ENCODE measurements around the gene CDK19.

Gene CDK19

DNA sequence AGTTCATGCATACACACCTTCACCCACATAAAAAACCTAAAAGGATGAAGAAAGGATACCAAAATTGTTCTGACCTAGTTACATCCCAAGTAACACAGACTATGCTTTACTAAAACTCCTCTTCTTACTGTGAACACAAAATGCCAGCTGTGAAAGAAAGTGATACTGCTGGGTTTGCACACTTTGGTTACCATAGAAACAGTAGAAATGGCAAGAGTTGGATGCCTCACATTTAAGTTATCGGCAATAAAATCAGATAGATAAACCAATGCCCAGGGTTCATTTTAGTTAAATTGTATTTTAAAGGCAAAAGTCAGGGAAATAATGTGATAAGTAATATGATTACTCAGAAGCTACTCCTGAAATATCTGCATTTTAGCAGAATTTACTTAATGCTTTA is 161.9 kb downstream of the CDK19 start:
- H3K27ac ChIP-seq, result no peak overlapping the region
- TF ChIP-seq, protein P1, sequence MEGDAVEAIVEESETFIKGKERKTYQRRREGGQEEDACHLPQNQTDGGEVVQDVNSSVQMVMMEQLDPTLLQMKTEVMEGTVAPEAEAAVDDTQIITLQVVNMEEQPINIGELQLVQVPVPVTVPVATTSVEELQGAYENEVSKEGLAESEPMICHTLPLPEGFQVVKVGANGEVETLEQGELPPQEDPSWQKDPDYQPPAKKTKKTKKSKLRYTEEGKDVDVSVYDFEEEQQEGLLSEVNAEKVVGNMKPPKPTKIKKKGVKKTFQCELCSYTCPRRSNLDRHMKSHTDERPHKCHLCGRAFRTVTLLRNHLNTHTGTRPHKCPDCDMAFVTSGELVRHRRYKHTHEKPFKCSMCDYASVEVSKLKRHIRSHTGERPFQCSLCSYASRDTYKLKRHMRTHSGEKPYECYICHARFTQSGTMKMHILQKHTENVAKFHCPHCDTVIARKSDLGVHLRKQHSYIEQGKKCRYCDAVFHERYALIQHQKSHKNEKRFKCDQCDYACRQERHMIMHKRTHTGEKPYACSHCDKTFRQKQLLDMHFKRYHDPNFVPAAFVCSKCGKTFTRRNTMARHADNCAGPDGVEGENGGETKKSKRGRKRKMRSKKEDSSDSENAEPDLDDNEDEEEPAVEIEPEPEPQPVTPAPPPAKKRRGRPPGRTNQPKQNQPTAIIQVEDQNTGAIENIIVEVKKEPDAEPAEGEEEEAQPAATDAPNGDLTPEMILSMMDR (IDR thresholded peaks at IDR 0.05; ENCODE audit: low read depth, low read length), result no peak
- no peaks in the 10 kb centered on the region for H3K9me3 ChIP-seq (ENCODE audit: severe bottlenecking)
- H3K27me3 ChIP-seq (ENCODE audit: insufficient read depth, low read depth, severe bottlenecking), result no peaks in the 10 kb centered on the region
- no peak overlapping the region for H3K4me3 ChIP-seq (ENCODE audit: low read depth, low read length)
- H3K36me3 ChIP-seq, result no peaks in the 10 kb centered on the region
- DNase-seq, result no peak

DNA sequence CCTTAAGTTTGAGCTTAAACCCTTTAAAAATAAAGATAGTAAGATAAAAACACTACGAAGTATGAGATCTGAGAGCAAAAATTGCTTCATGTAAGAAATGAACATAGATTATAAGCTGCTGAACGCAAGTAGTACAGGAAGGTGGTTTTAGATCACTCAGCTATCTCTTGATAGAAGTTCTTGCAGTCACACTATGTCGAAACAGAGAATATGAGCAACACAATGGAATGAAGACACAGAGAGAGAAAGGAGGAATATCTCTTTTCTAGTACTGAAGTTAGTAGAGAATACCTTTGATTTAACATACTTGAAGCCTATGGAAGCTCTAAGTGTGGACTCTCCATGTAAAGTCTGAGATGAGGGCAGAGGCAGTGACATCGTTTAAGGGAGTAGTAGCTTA is 162.7 kb downstream of the CDK19 start:
- TF ChIP-seq, protein P1 (IDR thresholded peaks at IDR 0.05; ENCODE audit: low read depth, low read length), result no peak
- no peak overlapping the region for H3K27ac ChIP-seq
- no peaks in the 10 kb centered on the region for H3K36me3 ChIP-seq
- no peak for DNase-seq
- H3K27me3 ChIP-seq (ENCODE audit: insufficient read depth, low read depth, severe bottlenecking), result no peaks in the 10 kb centered on the region
- H3K4me3 ChIP-seq (ENCODE audit: low read depth, low read length), result no peak overlapping the region
- H3K9me3 ChIP-seq (ENCODE audit: severe bottlenecking), result no peaks in the 10 kb centered on the region

DNA sequence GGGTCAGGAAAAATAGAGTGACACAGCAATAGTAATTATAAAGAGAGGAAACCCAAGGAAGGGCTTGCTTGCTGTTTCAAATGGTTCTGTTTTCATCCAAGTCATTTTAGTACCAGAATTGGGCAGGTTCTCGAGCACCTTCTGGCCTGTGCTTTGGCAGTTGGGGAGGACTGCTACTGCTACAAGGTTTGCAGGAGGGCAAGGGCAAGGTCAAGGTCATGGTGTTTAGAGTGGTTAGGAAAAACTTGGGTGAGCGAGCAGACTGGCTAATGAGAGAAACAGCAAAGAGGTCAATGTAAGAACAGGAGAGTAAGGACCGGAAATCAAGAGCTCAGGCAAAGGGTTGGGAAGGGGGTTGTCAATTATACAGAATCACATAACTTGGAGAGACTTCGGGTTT is 164.5 kb downstream of the CDK19 start:
- H3K4me3 ChIP-seq (ENCODE audit: low read depth, low read length), result no peak overlapping the region
- TF ChIP-seq, protein P1 (IDR thresholded peaks at IDR 0.05; ENCODE audit: low read depth, low read length), result no peak
- H3K27ac ChIP-seq, result no peak overlapping the region
- no peaks in the 10 kb centered on the region for H3K27me3 ChIP-seq (ENCODE audit: insufficient read depth, low read depth, severe bottlenecking)
- no peak for DNase-seq
- H3K36me3 ChIP-seq, result 0 out of 2 replicates have a peak, but pooled peaks cover 2% of the 10 kb centered on the region
- H3K9me3 ChIP-seq (ENCODE audit: severe bottlenecking), result no peaks in the 10 kb centered on the region

GRCh38 chr6:110649704-110650103 is 165.6 kb downstream of the CDK19 start:
- H3K27ac ChIP-seq, result no peak overlapping the region
- no peaks in the 10 kb centered on the region for H3K9me3 ChIP-seq (ENCODE audit: severe bottlenecking)
- H3K27me3 ChIP-seq (ENCODE audit: insufficient read depth, low read depth, severe bottlenecking), result no peaks in the 10 kb centered on the region
- no peak overlapping the region for H3K4me3 ChIP-seq (ENCODE audit: low read depth, low read length)
- no peak for DNase-seq
- TF ChIP-seq, protein P1 (IDR thresholded peaks at IDR 0.05; ENCODE audit: low read depth, low read length), result no peak
- 0 out of 2 replicates have a peak, but pooled peaks cover 3% of the 10 kb centered on the region for H3K36me3 ChIP-seq

GRCh38 chr6:110646951-110647910 is 168.0 kb downstream of the CDK19 start:
- no peak for DNase-seq
- Histone ChIP-seq H3K4me3 (ENCODE audit: low read depth, low read length) (no peak overlapping the region), H3K36me3 (0 out of 2 replicates have a peak, but pooled peaks cover 3% of the 10 kb centered on the region), H3K27me3 (ENCODE audit: insufficient read depth, low read depth, severe bottlenecking) (no peaks in the 10 kb centered on the region), H3K27ac (no peak overlapping the region), H3K9me3 (ENCODE audit: severe bottlenecking) (no peaks in the 10 kb centered on the region)
- TF ChIP-seq, protein P1 (IDR thresholded peaks at IDR 0.05; ENCODE audit: low read depth, low read length), result peak; percentile 40

Measured in WERI-Rb-1 (cell line).